HG03558 (cell line): ENCODE measurements around the gene TGFB1.
A peak's percentile ranks its signal among the peaks of the same experiment; 100 is the strongest.
"Not testable (repeated sequence)": the region's sequence is repeated elsewhere in the genome, so short reads cannot be mapped to it uniquely, and the experiment has no call there.

Experiments
- ATAC-seq: cut with Tn5 transposase; IDR thresholded peaks from one replicate; pipeline ENCODE4 v1.9.1; 2021; ENCODE audit warnings: moderate number of reproducible peaks; ENCODE audit not compliant: unreplicated experiment; ENCODE audit errors: extremely low read depth

TGFB1 gene

GRCh38 chr19:41353466-41354342, at the start of gene TGFB1:
TSS of gene TGFB1 (minus strand) at chr19:41353922. CDS start at chr19:41353044, 878 bp downstream.
- no peak for ATAC-seq

GRCh38 chr19:41402010-41402409, 48.3 kb upstream of the TGFB1 start:
- no peak for ATAC-seq

- ATAC-seq: no peak
Measured at GRCh38 chr19:41401483-41401882, 47.8 kb upstream of the TGFB1 start.

- no peak for ATAC-seq
Measured at GRCh38 chr19:41399525-41399924, 45.8 kb upstream of the TGFB1 start.

- ATAC-seq: no peak
Measured at GRCh38 chr19:41399091-41399490, 45.4 kb upstream of the TGFB1 start.

- ATAC-seq: no peak
Measured at GRCh38 chr19:41398598-41398997, 44.9 kb upstream of the TGFB1 start.

GRCh38 chr19:41398050-41398418, 44.3 kb upstream of the TGFB1 start:
- ATAC-seq: no peak

GRCh38 chr19:41397086-41398049, 43.6 kb upstream of the TGFB1 start, which contains the start of the genes BCKDHA and EXOSC5:
TSS of gene BCKDHA (plus strand) at chr19:41397818. CDS start at chr19:41397828, 10 bp downstream.
TSS of gene EXOSC5 (minus strand) at chr19:41397359. CDS start at chr19:41397328, 31 bp downstream.
- ATAC-seq: peak; percentile 68

- no peak for ATAC-seq
Measured at GRCh38 chr19:41395355-41395754, 41.6 kb upstream of the TGFB1 start.

- ATAC-seq: no peak
Measured at GRCh38 chr19:41392775-41393174, 39.1 kb upstream of the TGFB1 start.

GRCh38 chr19:41391618-41392017, 37.9 kb upstream of the TGFB1 start:
- no peak for ATAC-seq

GRCh38 chr19:41386442-41386841, 32.7 kb upstream of the TGFB1 start:
- no peak for ATAC-seq

GRCh38 chr19:41384351-41384750, 30.6 kb upstream of the TGFB1 start:
- ATAC-seq: no peak

- not testable (repeated sequence) for ATAC-seq
Measured at GRCh38 chr19:41381536-41381935, 27.8 kb upstream of the TGFB1 start.

- ATAC-seq: no peak
Measured at GRCh38 chr19:41377977-41378709, 24.4 kb upstream of the TGFB1 start.

GRCh38 chr19:41376998-41377365, 23.3 kb upstream of the TGFB1 start:
- no peak for ATAC-seq

GRCh38 chr19:41376241-41376997, 22.7 kb upstream of the TGFB1 start, which contains the start of gene TMEM91:
TSS of gene TMEM91 (plus strand) at chr19:41376533. CDS start at chr19:41378310, 1,777 bp downstream.
- ATAC-seq: no peak

- no peak for ATAC-seq
Measured at GRCh38 chr19:41373993-41374392, 20.3 kb upstream of the TGFB1 start.

GRCh38 chr19:41372501-41372900, 18.8 kb upstream of the TGFB1 start:
- ATAC-seq: no peak
